HUDEP-2 (cell line): Measurements from ENCODE around the gene ZFAND3.

Experiments
- DNase-seq, 76 experiments: peaks; one replicate each; lab custom pipeline; 2025; ENCODE audit not compliant: unreplicated experiment in 76 of 76; lab: John Stamatoyannopoulos, UW

Gene ZFAND3

GRCh38 chr6:38144365-38144945 lies 324.9 kb downstream of the ZFAND3 start:
- no peak for DNase-seq

- DNase-seq = peak in 5 of 76 experiments; percentile 1 to 17 (median 8)
Measured at GRCh38 chr6:38146021-38146733, 326.6 kb downstream of the ZFAND3 start.

- DNase-seq = no peak
Measured at GRCh38 chr6:38146734-38147027, 327.2 kb downstream of the ZFAND3 start.

GRCh38 chr6:38148606-38149005 lies 329.1 kb downstream of the ZFAND3 start:
- DNase-seq = no peak

GRCh38 chr6:38149531-38149930 lies 330.0 kb downstream of the ZFAND3 start:
- no peak for DNase-seq

GRCh38 chr6:38150021-38150420 lies 330.5 kb downstream of the ZFAND3 start:
- DNase-seq = no peak

- DNase-seq = no peak
Measured at GRCh38 chr6:38150681-38151296, 331.3 kb downstream of the ZFAND3 start.

- no peak for DNase-seq
Measured at GRCh38 chr6:38151580-38152500, 332.3 kb downstream of the ZFAND3 start.

- no peak for DNase-seq
Measured at GRCh38 chr6:38152620-38153019, 333.1 kb downstream of the ZFAND3 start.

- no peak for DNase-seq
Measured at GRCh38 chr6:38153076-38153797, 333.7 kb downstream of the ZFAND3 start.

GRCh38 chr6:38153798-38154345 lies 334.3 kb downstream of the ZFAND3 start:
- DNase-seq = no peak

- DNase-seq = no peak
Measured at GRCh38 chr6:38154731-38155130, 335.2 kb downstream of the ZFAND3 start.

- DNase-seq = no peak
Measured at GRCh38 chr6:38155144-38155543, 335.6 kb downstream of the ZFAND3 start.

GRCh38 chr6:38155621-38156204 lies 336.2 kb downstream of the ZFAND3 start:
- no peak for DNase-seq

GRCh38 chr6:38156818-38157565 lies 337.5 kb downstream of the ZFAND3 start:
- no peak for DNase-seq

GRCh38 chr6:38157905-38158304 lies 338.4 kb downstream of the ZFAND3 start:
- DNase-seq = no peak

GRCh38 chr6:38158762-38159350 lies 339.3 kb downstream of the ZFAND3 start:
- no peak for DNase-seq

- no peak for DNase-seq
Measured at GRCh38 chr6:38159596-38159995, 340.1 kb downstream of the ZFAND3 start.

GRCh38 chr6:38160831-38161230 lies 341.3 kb downstream of the ZFAND3 start:
- DNase-seq = no peak
